GM12874 (cell line): ENCODE results near the gene FER.

ENCODE experiments used
- TF ChIP-seq, protein P1 (sequence below): IDR thresholded peaks from 2 replicates; pipeline ENCODE4 v1.5.1; 2011; ENCODE audit warnings: low read depth, mild to moderate bottlenecking, control low read depth, low read length, moderate library complexity; ENCODE audit not compliant: insufficient read depth

The FER gene

DNA sequence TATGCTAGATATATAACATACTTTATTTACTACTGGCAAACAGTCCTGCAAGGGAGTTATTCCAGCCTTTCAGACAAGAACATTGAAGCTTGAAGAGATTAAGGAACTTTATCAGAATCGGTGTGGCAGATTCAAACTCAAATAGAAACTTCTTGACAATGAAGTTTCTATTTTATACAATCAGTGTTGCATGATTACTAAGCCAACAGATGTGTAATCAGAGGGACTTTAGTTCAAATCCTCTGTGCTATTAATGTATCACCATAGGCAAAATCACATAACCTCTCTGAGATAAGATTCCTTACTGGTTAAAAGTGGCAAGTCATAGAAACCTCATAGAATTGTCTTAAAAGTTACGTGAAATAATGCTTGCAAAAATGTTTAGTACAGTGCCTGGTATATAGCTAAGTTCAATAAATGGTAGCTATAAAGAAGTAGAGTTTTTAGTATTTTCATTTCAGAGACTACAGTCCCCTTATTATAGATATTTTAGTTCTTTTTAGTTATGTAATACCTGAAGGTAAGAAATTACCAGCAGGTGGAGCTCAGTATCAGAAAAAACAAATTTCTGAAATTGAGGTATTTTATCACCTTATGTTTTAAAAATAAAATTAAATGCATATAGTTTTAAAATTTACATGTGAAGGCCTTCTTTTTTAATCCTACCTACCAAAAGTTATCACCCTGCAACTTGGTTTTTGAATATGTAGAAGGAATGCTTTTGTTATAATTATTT is 172.1 kb downstream of the FER start:
- TF ChIP-seq, protein P1, sequence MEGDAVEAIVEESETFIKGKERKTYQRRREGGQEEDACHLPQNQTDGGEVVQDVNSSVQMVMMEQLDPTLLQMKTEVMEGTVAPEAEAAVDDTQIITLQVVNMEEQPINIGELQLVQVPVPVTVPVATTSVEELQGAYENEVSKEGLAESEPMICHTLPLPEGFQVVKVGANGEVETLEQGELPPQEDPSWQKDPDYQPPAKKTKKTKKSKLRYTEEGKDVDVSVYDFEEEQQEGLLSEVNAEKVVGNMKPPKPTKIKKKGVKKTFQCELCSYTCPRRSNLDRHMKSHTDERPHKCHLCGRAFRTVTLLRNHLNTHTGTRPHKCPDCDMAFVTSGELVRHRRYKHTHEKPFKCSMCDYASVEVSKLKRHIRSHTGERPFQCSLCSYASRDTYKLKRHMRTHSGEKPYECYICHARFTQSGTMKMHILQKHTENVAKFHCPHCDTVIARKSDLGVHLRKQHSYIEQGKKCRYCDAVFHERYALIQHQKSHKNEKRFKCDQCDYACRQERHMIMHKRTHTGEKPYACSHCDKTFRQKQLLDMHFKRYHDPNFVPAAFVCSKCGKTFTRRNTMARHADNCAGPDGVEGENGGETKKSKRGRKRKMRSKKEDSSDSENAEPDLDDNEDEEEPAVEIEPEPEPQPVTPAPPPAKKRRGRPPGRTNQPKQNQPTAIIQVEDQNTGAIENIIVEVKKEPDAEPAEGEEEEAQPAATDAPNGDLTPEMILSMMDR: no peak

DNA sequence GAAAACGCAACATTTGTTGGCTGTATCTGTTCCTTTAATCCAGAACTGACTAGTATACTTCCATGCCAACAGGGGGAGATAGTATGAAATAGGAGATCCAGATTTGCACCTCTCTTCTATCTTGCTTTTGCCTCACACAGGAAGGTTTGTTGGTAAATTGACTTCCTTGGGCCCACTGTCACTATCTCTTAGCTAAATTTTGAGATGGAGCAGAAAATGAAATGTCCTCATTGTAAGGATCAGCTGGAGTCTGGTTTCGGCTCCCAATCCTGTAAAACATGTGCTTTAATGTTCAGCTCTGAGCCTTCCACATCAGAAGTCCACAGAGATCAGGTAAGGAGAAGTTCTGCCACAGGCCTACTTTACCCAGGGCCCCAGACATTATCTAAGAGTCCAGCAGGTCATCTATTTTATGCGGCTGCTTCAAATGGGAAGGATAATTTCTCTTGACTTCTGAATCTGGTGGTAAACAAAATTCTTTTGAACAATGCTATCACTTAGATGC is 176.8 kb downstream of the FER start:
- TF ChIP-seq, protein P1: no peak

DNA sequence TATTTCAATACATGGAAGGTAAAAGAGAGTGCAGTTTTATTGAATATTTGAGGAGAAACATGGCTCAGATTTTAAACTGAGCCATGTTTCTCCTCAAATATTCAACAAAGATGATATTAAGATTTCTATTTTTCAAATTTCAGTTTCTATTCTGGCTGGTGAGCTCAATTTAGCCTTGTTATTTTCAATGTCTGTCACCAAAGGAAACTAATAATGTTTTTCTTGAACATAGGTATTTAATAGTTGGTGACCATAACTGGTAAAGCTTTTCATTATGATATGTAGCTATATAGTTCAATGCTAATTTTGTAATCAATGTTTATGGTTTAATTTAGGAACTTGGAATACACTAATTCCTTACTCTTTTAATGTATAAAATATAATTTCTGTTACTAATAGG is 177.4 kb downstream of the FER start:
- TF ChIP-seq, protein P1: no peak

DNA sequence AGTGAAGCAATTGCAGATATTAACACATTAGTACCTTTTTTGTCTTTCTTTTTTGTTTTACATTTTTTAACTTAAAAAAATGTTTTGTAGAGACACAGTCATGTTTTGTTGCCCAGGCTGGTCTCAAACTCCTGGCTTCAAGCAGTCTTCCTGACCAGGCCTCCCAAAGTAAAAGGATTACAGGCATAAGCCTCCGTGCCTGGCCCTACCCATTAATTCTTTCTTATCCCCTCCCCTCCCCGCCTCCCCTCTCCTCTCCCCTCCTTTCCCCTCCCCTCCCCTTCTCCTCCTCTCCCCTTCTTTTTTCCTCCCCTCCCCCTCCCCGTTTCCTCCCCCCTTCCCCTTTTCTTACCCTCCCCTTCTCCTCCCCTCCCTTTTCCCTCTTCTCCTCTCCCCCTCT is 182.4 kb downstream of the FER start:
- TF ChIP-seq, protein P1: no peak

DNA sequence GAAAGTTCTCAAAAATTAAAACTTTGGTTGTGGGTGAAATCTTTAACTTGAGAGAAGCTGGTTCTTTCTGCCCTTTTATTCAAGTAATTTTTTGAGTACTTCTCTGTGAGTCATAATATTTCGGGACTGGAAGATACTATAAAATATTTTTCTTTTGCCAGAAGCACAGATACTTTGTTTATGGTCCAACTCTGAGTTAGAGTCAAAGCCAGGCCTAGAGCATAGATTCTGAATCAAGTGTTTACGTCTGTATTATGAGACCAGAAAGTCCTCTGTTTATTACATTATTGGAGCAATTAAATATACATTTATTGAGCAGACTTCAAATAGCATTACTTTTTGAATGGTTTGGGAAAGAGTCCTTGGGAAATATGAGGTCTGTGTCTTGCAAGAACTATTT is 187.9 kb downstream of the FER start:
- TF ChIP-seq, protein P1: no peak

DNA sequence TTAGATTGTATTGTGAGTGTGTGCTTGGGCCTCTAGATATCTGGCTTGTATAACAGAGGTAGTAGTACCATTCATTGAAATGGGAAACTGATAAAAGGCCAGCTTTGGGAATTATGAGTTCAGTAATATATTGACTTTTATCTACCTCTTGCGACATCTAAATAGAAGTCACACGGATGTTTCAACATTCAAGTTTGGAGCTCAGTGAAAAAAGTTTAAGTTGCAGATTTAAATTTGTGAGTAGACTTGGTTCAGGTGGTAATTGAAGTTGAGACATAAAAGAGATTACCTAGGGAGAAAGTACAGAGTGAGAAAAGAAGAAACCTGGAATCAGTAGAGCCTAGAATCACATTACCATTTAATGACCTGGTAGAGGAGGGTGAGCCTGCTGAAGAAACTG is 189.5 kb downstream of the FER start:
- TF ChIP-seq, protein P1: no peak

DNA sequence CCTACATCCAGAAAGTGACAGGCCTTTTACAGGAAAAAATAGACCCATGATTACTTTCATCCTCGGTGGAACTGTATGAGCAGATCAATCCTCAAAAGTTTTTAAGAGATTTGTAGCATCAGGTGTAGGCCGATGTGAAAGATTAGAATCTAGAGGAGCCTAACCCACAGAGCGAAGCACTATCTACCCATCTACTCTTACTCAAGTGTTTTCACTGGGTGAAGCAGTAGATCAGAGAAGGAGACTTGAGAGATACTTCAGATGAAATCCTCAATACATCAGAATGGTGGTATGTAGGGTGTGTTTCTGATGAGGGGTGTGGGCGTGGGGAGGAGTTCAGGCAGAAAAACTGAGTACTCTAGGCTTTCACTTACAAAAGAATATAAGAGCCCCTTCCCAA is 192.8 kb downstream of the FER start:
- TF ChIP-seq, protein P1: no peak
